Testis (tissue), 3 donors: ENCODE measurements around the gene SLC9A1. TPM values are rescaled to one million over a fixed set of nuclear protein-coding genes. Genes with fewer than 3 reads are reported as not detected.

Experiments used
- DNase-seq: peaks from one replicate; pipeline ENCODE4 v3.0.0-alpha.2; 2019
- H3K27ac ChIP-seq, 2 donors: fragments of 200-600 bp; sonication (generic); one replicate each; pipeline ENCODE4 v1.5.1; 2019
- H3K27me3 ChIP-seq: fragments of 200-600 bp; sonication (generic); one replicate; pipeline ENCODE4 v1.5.1; 2019
- H3K36me3 ChIP-seq: fragments of 200-600 bp; sonication (generic); one replicate; pipeline ENCODE4 v1.5.1; 2017; ENCODE audit warnings: low read depth; ENCODE audit errors: missing control alignments
- H3K4me1 ChIP-seq: fragments of 200-600 bp; sonication (generic); one replicate; pipeline ENCODE4 v1.5.1; 2019
- H3K4me3 ChIP-seq, 2 donors: fragments of 200-600 bp; sonication (generic); one replicate each; pipeline ENCODE4 v1.5.1; 2017 to 2019
- H3K9me3 ChIP-seq: fragments of 200-600 bp; sonication (generic); one replicate; pipeline ENCODE4 v1.5.1; 2017
- POLR2A ChIP-seq: fragments of 450-650 bp; IDR thresholded peaks from one replicate; pipeline ENCODE4 v1.6.1; 2017; ENCODE audit warnings: antibody characterized with exemption, mild to moderate bottlenecking, moderate library complexity
- WGBS, 2 donors: methylation state at CpG; one replicate each; pipeline ENCODE4 v1.1.5; 2018; 5-methylcytosine and 5-hydroxymethylcytosine counted together
- intact Hi-C: fragments of 100-400 bp; cut with DNase I; formaldehyde crosslinking; loops from one replicate; pipeline ENCODE4 v1.15.1; 2023; ENCODE audit warnings: low total_unique reads
- polyA plus RNA-seq: library from polyadenylated mRNA; stranded (reverse); fragments of 350-450 nt; fragmentation: Illumina TruSeq; extraction: RNeasy Lipid Tissue Mini Kit (QIAGEN cat#74804); gene quantifications from one replicate; pipeline ENCODE4 v1.2.3, GENCODE V29; 2014; ENCODE audit warnings: low read depth, low replicate concordance; ENCODE audit not compliant: insufficient read depth
- total RNA-seq, 2 donors: library from RNA; depleted of rRNA; stranded (reverse); fragments of >200 nt; gene quantifications; one replicate each; pipeline ENCODE4 v1.2.3, GENCODE V29; 2016
- TF ChIP-seq, protein P1 (sequence below), 3 experiments: fragments of 450-650 bp in 2 of 3; fragments of 200-600 bp in 1 of 3; sonication (generic) in 1 of 3; IDR thresholded peaks; one replicate each; pipeline ENCODE4 v1.5.1; 2016 to 2019; ENCODE audit warnings: antibody characterized with exemption in 3 of 3, mild to moderate bottlenecking in 2 of 3, moderate library complexity in 1 of 3

SLC9A1 gene
- total and polyA plus RNA-seq, 3 donors from 2014 or later = 16.8 to 33.5 (median 26.4) TPM

DNA sequence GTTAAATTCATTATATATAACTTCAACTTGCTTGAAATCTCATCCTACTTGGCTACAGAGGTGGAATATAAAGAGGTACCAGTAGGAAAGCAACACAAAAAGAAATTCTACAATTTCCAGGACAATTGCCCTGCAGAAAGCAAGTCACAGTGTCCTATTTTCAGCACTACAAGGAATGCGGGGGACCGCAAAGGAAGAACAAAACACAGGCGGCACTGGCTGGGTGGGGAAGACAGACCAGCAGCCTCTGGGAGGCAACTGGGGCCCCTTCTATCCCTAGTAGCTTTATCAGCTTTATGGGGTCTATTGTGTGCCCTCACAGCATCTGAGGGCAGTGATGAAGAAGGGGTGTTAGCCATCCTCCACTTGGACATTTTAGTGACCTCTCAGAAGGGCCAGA is 30.5 kb downstream of the SLC9A1 start:
- no peak for DNase-seq

DNA sequence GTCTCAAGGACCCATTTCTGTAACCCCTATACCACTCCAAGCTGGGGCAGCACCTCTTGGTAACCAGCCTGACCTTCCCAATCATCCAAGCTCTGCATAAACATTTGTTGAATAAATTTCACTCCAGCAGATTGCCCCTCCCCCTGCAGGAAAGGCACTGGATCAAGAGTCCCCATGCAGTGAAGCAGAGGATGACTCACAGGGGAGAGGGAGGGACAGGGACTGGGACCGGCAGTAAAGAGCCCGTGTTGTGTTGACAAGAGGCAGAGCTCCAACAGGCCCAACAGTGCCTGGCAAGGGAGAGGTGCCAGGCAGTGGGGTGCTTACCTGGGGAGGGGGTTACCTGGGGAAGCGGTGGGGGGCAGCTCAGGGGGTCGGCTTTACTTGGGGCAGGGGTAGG is 32.3 kb downstream of the SLC9A1 start:
- TF ChIP-seq, protein P1, sequence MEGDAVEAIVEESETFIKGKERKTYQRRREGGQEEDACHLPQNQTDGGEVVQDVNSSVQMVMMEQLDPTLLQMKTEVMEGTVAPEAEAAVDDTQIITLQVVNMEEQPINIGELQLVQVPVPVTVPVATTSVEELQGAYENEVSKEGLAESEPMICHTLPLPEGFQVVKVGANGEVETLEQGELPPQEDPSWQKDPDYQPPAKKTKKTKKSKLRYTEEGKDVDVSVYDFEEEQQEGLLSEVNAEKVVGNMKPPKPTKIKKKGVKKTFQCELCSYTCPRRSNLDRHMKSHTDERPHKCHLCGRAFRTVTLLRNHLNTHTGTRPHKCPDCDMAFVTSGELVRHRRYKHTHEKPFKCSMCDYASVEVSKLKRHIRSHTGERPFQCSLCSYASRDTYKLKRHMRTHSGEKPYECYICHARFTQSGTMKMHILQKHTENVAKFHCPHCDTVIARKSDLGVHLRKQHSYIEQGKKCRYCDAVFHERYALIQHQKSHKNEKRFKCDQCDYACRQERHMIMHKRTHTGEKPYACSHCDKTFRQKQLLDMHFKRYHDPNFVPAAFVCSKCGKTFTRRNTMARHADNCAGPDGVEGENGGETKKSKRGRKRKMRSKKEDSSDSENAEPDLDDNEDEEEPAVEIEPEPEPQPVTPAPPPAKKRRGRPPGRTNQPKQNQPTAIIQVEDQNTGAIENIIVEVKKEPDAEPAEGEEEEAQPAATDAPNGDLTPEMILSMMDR (IDR thresholded peaks at IDR 0.05) = no peak
- TF ChIP-seq POLR2A = no peak
- H3K4me3 ChIP-seq = no peak overlapping the region
- no peak overlapping the region for H3K27ac ChIP-seq
- H3K27me3 ChIP-seq = no peaks in the 10 kb centered on the region
- no peak for DNase-seq
- H3K4me1 ChIP-seq = peaks cover 13% of the 10 kb centered on the region
- 75 to 90% methylated on average over 4 of the region's 4 CpGs for WGBS, 2 donors
- H3K36me3 ChIP-seq = no peaks in the 10 kb centered on the region
- intact Hi-C loops = no loop called here
- no peaks in the 10 kb centered on the region for H3K9me3 ChIP-seq

More for the DNA sequence above, 30.5 kb downstream of the SLC9A1 start:
- WGBS, 2 donors = 69 to 70% methylated on average over 3 of the region's 3 CpGs
- no peak for TF ChIP-seq POLR2A
- TF ChIP-seq, protein P1 (IDR thresholded peaks at IDR 0.05) = no peak
- intact Hi-C loops = no loop called here
- H3K4me3 ChIP-seq = no peak overlapping the region
- no peak overlapping the region for H3K27ac ChIP-seq
- no peaks in the 10 kb centered on the region for H3K36me3 ChIP-seq
- peaks cover under 1% of the 10 kb centered on the region for H3K4me1 ChIP-seq
- H3K9me3 ChIP-seq = no peaks in the 10 kb centered on the region
- H3K27me3 ChIP-seq = no peaks in the 10 kb centered on the region

DNA sequence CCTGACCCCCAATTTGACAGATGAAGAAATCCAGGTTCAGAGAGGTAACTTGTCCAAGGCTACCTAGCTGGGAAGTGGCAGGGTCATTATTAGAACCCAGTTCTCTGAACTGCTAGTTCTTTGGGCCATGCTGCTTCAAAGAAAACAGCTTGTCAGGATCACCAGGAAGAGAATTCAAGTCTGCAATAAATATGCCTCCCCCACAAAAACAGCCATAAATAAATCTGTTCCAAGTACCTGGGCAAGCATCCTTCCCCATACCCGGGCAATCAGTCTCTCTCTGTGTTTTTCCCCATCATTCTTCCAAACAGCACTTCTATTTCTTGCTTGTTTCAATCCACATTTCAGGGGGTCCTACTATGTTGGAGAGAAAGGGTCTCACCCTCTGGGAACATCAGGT is 34.1 kb downstream of the SLC9A1 start:
- H3K4me3 ChIP-seq = no peak overlapping the region
- no peaks in the 10 kb centered on the region for H3K36me3 ChIP-seq
- no peak for DNase-seq
- H3K27ac ChIP-seq = no peak overlapping the region
- 78 to 83% methylated on average over 1 of the region's 1 CpG for WGBS, 2 donors
- no peaks in the 10 kb centered on the region for H3K27me3 ChIP-seq
- no peaks in the 10 kb centered on the region for H3K9me3 ChIP-seq
- H3K4me1 ChIP-seq = peaks cover 22% of the 10 kb centered on the region
- TF ChIP-seq, protein P1 (IDR thresholded peaks at IDR 0.05) = no peak
- no peak for TF ChIP-seq POLR2A
- intact Hi-C loops = no loop called here

DNA sequence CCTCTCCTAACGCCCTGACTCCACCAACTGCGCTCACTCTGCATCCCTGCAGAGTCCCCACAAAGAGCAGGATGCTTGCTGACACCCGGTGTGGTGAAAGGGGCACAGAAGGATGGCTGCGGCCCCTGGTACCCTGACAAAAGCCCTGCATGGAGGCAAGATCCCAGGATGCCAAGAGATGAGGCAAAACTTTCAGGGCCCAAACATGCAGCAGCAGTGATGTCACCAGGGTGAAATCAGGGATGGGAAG is 36.6 kb downstream of the SLC9A1 start:
- H3K36me3 ChIP-seq = no peaks in the 10 kb centered on the region
- intact Hi-C loops = no loop called here
- WGBS, 2 donors = 78 to 89% methylated on average over 4 of the region's 4 CpGs
- peaks cover 32% of the 10 kb centered on the region for H3K4me1 ChIP-seq
- no peaks in the 10 kb centered on the region for H3K27me3 ChIP-seq
- no peak for DNase-seq
- peak overlapping the region in 1 of 2 donors; percentile 82 for H3K27ac ChIP-seq
- no peak overlapping the region for H3K4me3 ChIP-seq
- no peaks in the 10 kb centered on the region for H3K9me3 ChIP-seq
- TF ChIP-seq, protein P1 (IDR thresholded peaks at IDR 0.05) = no peak
- TF ChIP-seq POLR2A = no peak

DNA sequence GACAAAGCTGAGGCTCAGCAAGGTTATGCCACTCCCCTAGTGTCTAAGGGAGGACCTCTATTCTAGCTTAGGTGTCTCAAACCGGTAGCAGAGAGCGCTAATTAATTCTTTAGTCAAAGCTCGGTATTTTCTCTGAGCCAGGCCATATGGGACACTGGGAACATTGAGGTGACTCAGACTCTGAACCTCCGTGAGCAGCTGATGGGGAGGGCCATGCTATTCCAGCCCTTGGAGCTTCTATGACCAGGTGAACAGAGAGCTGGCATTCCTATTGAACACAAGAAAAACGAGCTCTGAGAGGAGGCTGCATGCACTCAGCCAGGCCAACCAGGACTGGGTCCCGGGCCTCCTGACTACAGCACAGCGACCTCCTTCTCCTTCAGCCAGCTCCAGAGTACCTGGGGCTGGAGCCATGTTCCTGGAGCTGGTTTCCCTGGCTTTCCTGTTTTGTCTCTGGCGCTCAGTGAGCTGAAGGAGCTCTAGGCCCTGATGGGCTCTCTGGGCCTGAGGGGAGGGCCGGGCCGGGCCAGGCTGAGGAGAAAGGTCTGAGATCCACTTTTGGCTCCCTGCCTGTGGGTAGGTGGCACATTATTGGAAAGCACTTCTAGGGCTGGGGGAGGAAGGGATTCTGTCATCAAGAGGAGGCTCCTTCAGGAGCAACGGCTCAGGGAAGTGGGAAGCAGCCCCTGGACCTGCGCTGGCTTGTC is 37.0 kb downstream of the SLC9A1 start:
- Histone ChIP-seq H3K4me3 (no peak overlapping the region), H3K27ac (peak overlapping the region in 1 of 2 donors; percentile 82), H3K9me3 (no peaks in the 10 kb centered on the region), H3K36me3 (no peaks in the 10 kb centered on the region), H3K4me1 (peaks cover 32% of the 10 kb centered on the region), H3K27me3 (no peaks in the 10 kb centered on the region)
- no peak for DNase-seq
- intact Hi-C loops = no loop called here
- 74 to 82% methylated on average over 6 to 12 of the region's 12 CpGs for WGBS, 2 donors
- no peak for TF ChIP-seq POLR2A
- TF ChIP-seq, protein P1 (IDR thresholded peaks at IDR 0.05) = no peak
